Activated CD4-positive, alpha-beta T cell treated with anti-CD3 and anti-CD28 coated beads for 36 hours (primary cell): ENCODE measurements around the gene EML5. TPM values are rescaled to one million over a fixed set of nuclear protein-coding genes. Genes with fewer than 3 reads are reported as not detected.
"Not testable (repeated sequence)": the region's sequence is repeated elsewhere in the genome, so short reads cannot be mapped to it uniquely, and the experiment has no call there.

ENCODE experiments used
- ATAC-seq: fragments of 200-7000 bp; cut with Tn5 transposase; one replicate; pipeline ENCODE4 v1.10.0; 2021; ENCODE audit warnings: mild to moderate bottlenecking, moderate library complexity
- CTCF ChIA-PET: fragments of 350-600 bp; sonication (Branson Sonifier 250); formaldehyde crosslinking; loops from one replicate; lab custom pipeline; 2021; ENCODE audit warnings: antibody characterized with exemption; lab: Charles Lee
- POLR2A ChIA-PET: fragments of 350-600 bp; sonication (Branson Sonifier 250); formaldehyde crosslinking; loops from one replicate; lab custom pipeline; 2021; ENCODE audit warnings: antibody characterized with exemption, inconsistent platforms; lab: Charles Lee
- DNase-seq: peaks from one replicate; pipeline ENCODE4 v3.0.0-alpha.2; 2020
- H3K27ac Mint-ChIP-seq: one replicate; pipeline ENCODE4 v1.8.0; 2021; ENCODE audit warnings: mixed read lengths
- H3K27me3 Mint-ChIP-seq: one replicate; pipeline ENCODE4 v1.8.0; 2021; ENCODE audit warnings: mixed read lengths
- H3K36me3 Mint-ChIP-seq: one replicate; pipeline ENCODE4 v1.8.0; 2021; ENCODE audit warnings: low read depth, mixed read lengths
- H3K4me1 Mint-ChIP-seq: one replicate; pipeline ENCODE4 v1.8.0; 2021; ENCODE audit warnings: mixed read lengths
- H3K4me3 Mint-ChIP-seq: one replicate; pipeline ENCODE4 v1.8.0; 2021; ENCODE audit warnings: mild to moderate bottlenecking, moderate library complexity, mixed read lengths
- H3K9me3 Mint-ChIP-seq: one replicate; pipeline ENCODE4 v1.8.0; 2021; ENCODE audit warnings: low read depth, mixed read lengths
- intact Hi-C, 2 experiments: fragments of 100-400 bp; cut with DNase I in 1 of 2; cut with micrococcal nuclease in 1 of 2; formaldehyde crosslinking; loops; one replicate each; pipeline versions ENCODE4 v1.14.2 to v1.15.1; 2022 to 2024; cut with DNase I, micrococcal nuclease
- total RNA-seq, 2 experiments: library from RNA; stranded (reverse); gene quantifications; one replicate each; pipeline ENCODE4 v1.2.3, GENCODE V29; 2021

EML5 gene
- total RNA-seq, 2 experiments from 2014 or later = 8.1 TPM

DNA sequence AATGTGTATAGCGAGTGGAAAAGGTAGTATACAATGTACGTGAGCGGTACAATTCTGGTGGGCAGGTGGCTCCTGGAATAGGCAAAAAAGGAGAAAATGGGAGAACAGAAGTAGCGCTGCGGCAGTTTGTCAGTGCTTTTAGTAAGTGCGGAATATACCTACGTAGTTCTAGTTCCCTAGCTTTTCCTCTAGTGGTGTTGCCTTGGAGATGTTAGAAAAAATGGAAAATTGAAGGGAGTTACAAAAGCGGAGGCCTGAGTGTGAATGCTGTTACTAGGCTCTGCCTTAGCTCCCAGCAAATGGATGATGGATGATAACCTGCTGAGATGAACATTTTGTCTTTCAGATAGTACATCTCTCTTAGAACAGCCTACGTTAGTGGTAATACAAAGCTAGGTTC, 32.8 kb upstream of the EML5 start:
- Mint-ChIP-seq H3K27me3 (peaks cover 2% of the 10 kb centered on the region), H3K4me3 (peak overlapping the region; percentile 81), H3K9me3 (no peaks in the 10 kb centered on the region), H3K36me3 (no peaks in the 10 kb centered on the region), H3K27ac (no peak overlapping the region), H3K4me1 (peaks cover 8% of the 10 kb centered on the region)
- CTCF ChIA-PET = interaction anchor here (0.7 to 2.3 kb wide), 3 partner anchors 14 to 356 kb away, joined by 3 to 11 read pairs (median 3); no protein-coding TSS in a partner anchor
- ATAC-seq (no peak), DNase-seq (no peak)
- POLR2A ChIA-PET = interaction anchor here (0.5 to 2.2 kb wide), 2 partner anchors 35 to 84 kb away, joined by 4 to 9 read pairs; no protein-coding TSS in a partner anchor
- intact Hi-C loops = loop anchor here in 1 of 2 experiments (2.0 kb wide), 2 partner anchors 271 to 1507 kb away; partner anchors contain the start of gene PTPN21

GRCh38 chr14:88825078-88825458, 32.3 kb upstream of the EML5 start:
- Mint-ChIP-seq H3K4me3 (peak overlapping the region; percentile 81), H3K9me3 (no peaks in the 10 kb centered on the region), H3K27ac (peak overlapping the region; percentile 42), H3K36me3 (no peaks in the 10 kb centered on the region), H3K4me1 (peaks cover 8% of the 10 kb centered on the region), H3K27me3 (peaks cover 2% of the 10 kb centered on the region)
- ChIA-PET POLR2A (interaction anchor here (0.6 to 2.2 kb wide), 5 partner anchors 32 to 1131 kb away, joined by 3 to 9 read pairs (median 3); partner anchors contain the start of genes EML5 and GALC), CTCF (interaction anchor here (0.6 to 2.3 kb wide), 6 partner anchors 15 to 356 kb away, joined by 3 to 11 read pairs (median 3); partner anchors contain the start of gene EML5)
- DNase-seq (no peak), ATAC-seq (no peak)
- intact Hi-C loops = loop anchor here in 1 of 2 experiments (2.0 kb wide), 2 partner anchors 270 to 1508 kb away; partner anchors contain the start of gene PTPN21

GRCh38 chr14:88824314-88825077, 31.7 kb upstream of the EML5 start, which contains the start of gene TTC8:
Gene TTC8 (plus strand): TSS chr14:88824651. CDS start chr14:88824708, 57 bp downstream.
- peak; percentile 90 for DNase-seq
- peak within 1 kb of the TSS; percentile 94 for H3K27ac Mint-ChIP-seq
- ATAC-seq = peak; percentile 97
- peaks cover 8% of the 10 kb centered on the region for H3K4me1 Mint-ChIP-seq
- ChIA-PET CTCF (interaction anchor here (0.6 to 2.3 kb wide), 7 partner anchors 15 to 176 kb away, joined by 3 to 11 read pairs (median 3); partner anchors contain the start of gene EML5), POLR2A (interaction anchor here (0.6 to 2.2 kb wide), 6 partner anchors 31 to 1132 kb away, joined by 3 to 9 read pairs (median 4); partner anchors contain the start of genes EML5, GALC and TDP1)
- H3K27me3 Mint-ChIP-seq = peaks cover 3% of the 10 kb centered on the region
- intact Hi-C loops = loop anchor here (1.0 to 2.0 kb wide), 7 partner anchors 32 to 1508 kb away; partner anchors contain the start of genes EML5 (in 2 of the 2), EFCAB11 (in 1 of the 2), PTPN21 (in 1 of the 2) and ZC3H14 (in 1 of the 2)
- peak within 1 kb of the TSS; percentile 81 for H3K4me3 Mint-ChIP-seq
- no peaks in the 10 kb centered on the region for H3K9me3 Mint-ChIP-seq
- H3K36me3 Mint-ChIP-seq = no peaks in the 10 kb centered on the region

DNA sequence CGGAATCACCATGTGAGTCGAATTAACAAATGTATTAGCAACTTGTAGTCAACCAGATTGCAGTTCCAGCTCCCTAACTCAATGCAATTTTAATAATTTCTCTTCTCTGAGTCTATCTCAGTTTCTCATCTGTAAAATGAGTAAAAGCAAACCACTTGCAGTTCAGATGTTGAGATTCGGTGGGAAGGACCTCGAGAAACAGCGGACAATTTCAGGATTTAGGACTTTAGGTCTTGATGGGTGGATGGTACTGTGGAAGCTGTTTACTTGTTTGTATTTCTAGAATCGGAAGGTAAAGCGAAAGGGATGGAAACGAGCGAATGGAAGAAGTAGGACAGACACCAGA, 31.2 kb upstream of the EML5 start:
- ChIA-PET CTCF (interaction anchor here (0.7 to 2.3 kb wide), 5 partner anchors 26 to 156 kb away, joined by 3 to 11 read pairs (median 3); partner anchors contain the start of gene EML5), POLR2A (interaction anchor here (1.1 to 2.2 kb wide), 4 partner anchors 31 to 1132 kb away, joined by 3 to 9 read pairs (median 4); partner anchors contain the start of genes EML5 and TDP1)
- Mint-ChIP-seq H3K4me1 (peaks cover 8% of the 10 kb centered on the region), H3K9me3 (no peaks in the 10 kb centered on the region), H3K36me3 (no peaks in the 10 kb centered on the region), H3K27ac (peak overlapping the region; percentile 94), H3K27me3 (peaks cover 8% of the 10 kb centered on the region), H3K4me3 (peak overlapping the region; percentile 81)
- no peak for DNase-seq
- intact Hi-C loops = loop anchor here (1.0 to 2.0 kb wide), 7 partner anchors 32 to 1509 kb away; partner anchors contain the start of genes EML5 (in 2 of the 2), EFCAB11 (in 1 of the 2), PTPN21 (in 1 of the 2) and ZC3H14 (in 1 of the 2)
- peak; percentile 1 for ATAC-seq

GRCh38 chr14:88821888-88822287, 29.1 kb upstream of the EML5 start:
- Mint-ChIP-seq H3K9me3 (no peaks in the 10 kb centered on the region), H3K36me3 (no peaks in the 10 kb centered on the region), H3K27me3 (peaks cover 18% of the 10 kb centered on the region), H3K4me1 (peaks cover 8% of the 10 kb centered on the region), H3K4me3 (no peak overlapping the region), H3K27ac (no peak overlapping the region)
- intact Hi-C loops = no loop called here
- no peak for ATAC-seq
- CTCF ChIA-PET = no interaction called here
- POLR2A ChIA-PET = no interaction called here
- no peak for DNase-seq

DNA sequence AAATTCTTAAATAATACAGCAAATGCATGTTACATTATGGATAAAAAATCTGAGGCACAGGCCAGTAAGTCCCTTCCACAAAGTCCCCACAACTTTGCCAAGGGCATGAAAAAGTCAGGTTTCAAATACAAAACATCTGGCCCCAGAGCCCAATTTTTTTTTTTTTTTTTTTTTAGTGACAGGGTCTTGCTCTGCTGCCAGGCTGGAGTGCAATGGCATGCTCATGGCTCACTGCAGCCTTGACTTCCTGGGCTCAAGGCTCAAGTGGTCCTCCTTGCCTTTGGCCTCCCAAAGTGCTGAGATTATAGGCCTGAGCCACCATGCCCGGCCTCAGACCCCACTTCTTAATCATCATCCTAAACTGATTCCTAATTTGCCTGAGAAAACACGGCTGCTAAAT, 28.6 kb upstream of the EML5 start:
- no peak overlapping the region for H3K27ac Mint-ChIP-seq
- CTCF ChIA-PET = no interaction called here
- H3K36me3 Mint-ChIP-seq = no peaks in the 10 kb centered on the region
- intact Hi-C loops = no loop called here
- DNase-seq (no peak), ATAC-seq (no peak)
- no peaks in the 10 kb centered on the region for H3K9me3 Mint-ChIP-seq
- POLR2A ChIA-PET = no interaction called here
- H3K4me3 Mint-ChIP-seq = no peak overlapping the region
- peaks cover 18% of the 10 kb centered on the region for H3K27me3 Mint-ChIP-seq
- peaks cover 8% of the 10 kb centered on the region for H3K4me1 Mint-ChIP-seq

- peaks cover 22% of the 10 kb centered on the region for H3K27me3 Mint-ChIP-seq
- H3K4me1 Mint-ChIP-seq, POLR2A ChIA-PET, ATAC-seq, H3K36me3 Mint-ChIP-seq, DNase-seq, intact Hi-C loops, H3K27ac Mint-ChIP-seq, CTCF ChIA-PET, H3K9me3 Mint-ChIP-seq, H3K4me3 Mint-ChIP-seq: not testable (repeated sequence)
Observed at GRCh38 chr14:88819674-88820073, 26.9 kb upstream of the EML5 start.

- POLR2A ChIA-PET = no interaction called here
- Mint-ChIP-seq H3K27me3 (peaks cover 20% of the 10 kb centered on the region), H3K4me3 (no peak overlapping the region), H3K36me3 (no peaks in the 10 kb centered on the region), H3K9me3 (no peaks in the 10 kb centered on the region), H3K27ac (no peak overlapping the region), H3K4me1 (no peaks in the 10 kb centered on the region)
- intact Hi-C loops = no loop called here
- no peak for DNase-seq
- no peak for ATAC-seq
- CTCF ChIA-PET = no interaction called here
Observed at GRCh38 chr14:88818018-88818417, 25.3 kb upstream of the EML5 start.

- DNase-seq (no peak), ATAC-seq (no peak)
- POLR2A ChIA-PET = no interaction called here
- H3K27me3 Mint-ChIP-seq = peaks cover 29% of the 10 kb centered on the region
- no peak overlapping the region for H3K27ac Mint-ChIP-seq
- intact Hi-C loops = no loop called here
- H3K36me3 Mint-ChIP-seq = no peaks in the 10 kb centered on the region
- CTCF ChIA-PET = interaction anchor here (0.9 kb wide), 1 partner anchor 149 kb away, joined by 6 read pairs; no protein-coding TSS in a partner anchor
- no peaks in the 10 kb centered on the region for H3K4me1 Mint-ChIP-seq
- no peaks in the 10 kb centered on the region for H3K9me3 Mint-ChIP-seq
- no peak overlapping the region for H3K4me3 Mint-ChIP-seq
Observed at GRCh38 chr14:88815980-88816379, 23.2 kb upstream of the EML5 start.

- POLR2A ChIA-PET = no interaction called here
- Mint-ChIP-seq H3K36me3 (no peaks in the 10 kb centered on the region), H3K27me3 (peaks cover 25% of the 10 kb centered on the region), H3K9me3 (no peaks in the 10 kb centered on the region), H3K27ac (no peak overlapping the region), H3K4me3 (no peak overlapping the region), H3K4me1 (no peaks in the 10 kb centered on the region)
- ATAC-seq (no peak), DNase-seq (no peak)
- CTCF ChIA-PET = no interaction called here
- intact Hi-C loops = no loop called here
Observed at GRCh38 chr14:88808359-88808758, 15.6 kb upstream of the EML5 start.

DNA sequence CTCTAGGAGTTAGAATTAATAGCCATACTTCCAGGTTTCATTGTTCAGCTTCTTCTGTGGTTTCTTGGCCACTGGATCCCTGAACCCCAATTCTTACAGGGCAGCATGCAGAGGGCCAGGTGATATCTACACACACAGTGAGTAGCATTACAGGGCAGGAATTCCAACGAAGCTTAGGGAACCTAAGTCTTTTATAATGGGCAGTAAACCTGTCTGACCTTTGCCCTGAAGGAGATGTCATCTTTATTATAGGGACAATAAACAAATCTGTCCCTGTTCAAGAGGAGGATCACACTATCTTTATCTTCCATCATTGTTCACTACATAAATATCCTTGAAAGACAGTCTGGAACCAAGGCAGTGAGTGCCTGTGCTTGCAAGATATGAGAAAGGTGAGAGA, 11.7 kb upstream of the EML5 start:
- Mint-ChIP-seq H3K9me3 (no peaks in the 10 kb centered on the region), H3K27ac (no peak overlapping the region), H3K4me3 (no peak overlapping the region), H3K4me1 (no peaks in the 10 kb centered on the region), H3K36me3 (no peaks in the 10 kb centered on the region), H3K27me3 (peaks cover 24% of the 10 kb centered on the region)
- ChIA-PET CTCF (no interaction called here), POLR2A (no interaction called here)
- no peak for ATAC-seq
- no peak for DNase-seq
- intact Hi-C loops = no loop called here
